Right atrium auricular region (tissue), 2 donors: ENCODE data around the gene CLECL1. TPM values are rescaled to one million over a fixed set of nuclear protein-coding genes. Genes with fewer than 3 reads are reported as not detected.

Experiments
- DNase-seq: peaks from one replicate; pipeline ENCODE4 v3.0.0-alpha.2; 2019; ENCODE audit warnings: low spot score
- H3K27ac ChIP-seq, 2 donors: fragments of 200-600 bp; sonication (generic); 1 replicate in 1 of 2; 2 replicates in 1 of 2; pipeline ENCODE4 v1.5.1; 2016 to 2019
- H3K27me3 ChIP-seq, 2 donors: fragments of 200-600 bp; sonication (generic); one replicate each; pipeline versions ENCODE4 v1.5.1 to v1.6.0; 2017 to 2019
- H3K36me3 ChIP-seq: fragments of 200-600 bp; sonication (generic); one replicate; pipeline ENCODE4 v1.5.1; 2016
- H3K4me1 ChIP-seq, 2 donors: fragments of 200-600 bp; sonication (generic); one replicate each; pipeline versions ENCODE4 v1.5.1 to v1.6.0; 2017 to 2019
- H3K4me3 ChIP-seq, 2 donors: fragments of 200-600 bp; sonication (generic); 1 replicate in 1 of 2; 2 replicates in 1 of 2; pipeline ENCODE4 v1.5.1; 2017 to 2019; ENCODE audit warnings: mild to moderate bottlenecking in 1 of 2, moderate library complexity in 1 of 2
- H3K9me3 ChIP-seq, 2 donors: fragments of 200-600 bp; sonication (generic); one replicate each; pipeline ENCODE4 v1.5.1; 2019
- CTCF ChIP-seq, 2 donors: fragments of 200-600 bp; sonication (generic); IDR thresholded peaks; one replicate each; pipeline ENCODE4 v1.5.1; 2019; ENCODE audit warnings: antibody characterized with exemption in 2 of 2
- total RNA-seq, 2 donors: library from RNA; depleted of rRNA; stranded (reverse); fragments of >200 nt; gene quantifications; one replicate each; pipeline ENCODE4 v1.1.0, GENCODE V29; 2016

Gene CLECL1
- not detected for total RNA-seq

GRCh38 chr12:9732921-9733461 is at the start of gene CLECL1:
TSS of gene CLECL1 (minus strand) at chr12:9733097.
- Histone ChIP-seq H3K36me3 (no peaks in the 10 kb centered on the region), H3K27me3 (no peaks in the 10 kb centered on the region), H3K9me3 (no peaks in the 10 kb centered on the region), H3K4me1 (no peaks in the 10 kb centered on the region), H3K27ac (no peak within 1 kb of the TSS), H3K4me3 (no peak within 1 kb of the TSS)
- no peak for TF ChIP-seq CTCF (IDR thresholded peaks at IDR 0.05)
- no peak for DNase-seq

- no peak for TF ChIP-seq CTCF (IDR thresholded peaks at IDR 0.05)
- no peak for DNase-seq
- no peaks in the 10 kb centered on the region for H3K36me3 ChIP-seq
Observed at GRCh38 chr12:9781360-9781759, 48.5 kb upstream of the CLECL1 start.

GRCh38 chr12:9779209-9779608 is 46.3 kb upstream of the CLECL1 start:
- H3K27ac ChIP-seq, result no peak overlapping the region
- no peak overlapping the region for H3K4me3 ChIP-seq
- no peaks in the 10 kb centered on the region for H3K4me1 ChIP-seq
- H3K9me3 ChIP-seq, result no peaks in the 10 kb centered on the region
- DNase-seq, result no peak
- TF ChIP-seq CTCF (IDR thresholded peaks at IDR 0.05), result no peak
- H3K36me3 ChIP-seq, result no peaks in the 10 kb centered on the region
- peaks cover 0 to 2% of the 10 kb centered on the region in 2 donors for H3K27me3 ChIP-seq

More at GRCh38 chr12:9781360-9781759, 48.5 kb upstream of the CLECL1 start:
- Histone ChIP-seq H3K27ac (no peak overlapping the region), H3K4me3 (no peak overlapping the region), H3K9me3 (no peaks in the 10 kb centered on the region), H3K27me3 (peaks cover 0 to 2% of the 10 kb centered on the region in 2 donors), H3K4me1 (no peaks in the 10 kb centered on the region)

GRCh38 chr12:9776781-9777180 is 43.9 kb upstream of the CLECL1 start:
- H3K4me1 ChIP-seq, result no peaks in the 10 kb centered on the region
- H3K4me3 ChIP-seq, result no peak overlapping the region
- DNase-seq, result no peak
- no peak for TF ChIP-seq CTCF (IDR thresholded peaks at IDR 0.05)
- H3K36me3 ChIP-seq, result no peaks in the 10 kb centered on the region
- peaks cover 0 to 2% of the 10 kb centered on the region in 2 donors for H3K27me3 ChIP-seq
- no peaks in the 10 kb centered on the region for H3K9me3 ChIP-seq
- H3K27ac ChIP-seq, result no peak overlapping the region

- Histone ChIP-seq H3K4me3 (no peak overlapping the region), H3K27me3 (no peaks in the 10 kb centered on the region), H3K4me1 (no peaks in the 10 kb centered on the region), H3K9me3 (no peaks in the 10 kb centered on the region), H3K36me3 (no peaks in the 10 kb centered on the region), H3K27ac (no peak overlapping the region)
- DNase-seq, result no peak
- no peak for TF ChIP-seq CTCF (IDR thresholded peaks at IDR 0.05)
Observed at GRCh38 chr12:9773216-9773877, 40.5 kb upstream of the CLECL1 start.

- no peak for TF ChIP-seq CTCF (IDR thresholded peaks at IDR 0.05)
Observed at GRCh38 chr12:9763025-9763424, 30.1 kb upstream of the CLECL1 start.

More at GRCh38 chr12:9763025-9763424, 30.1 kb upstream of the CLECL1 start:
- Histone ChIP-seq H3K27me3 (no peaks in the 10 kb centered on the region), H3K36me3 (no peaks in the 10 kb centered on the region), H3K27ac (no peak overlapping the region), H3K4me1 (no peaks in the 10 kb centered on the region), H3K9me3 (no peaks in the 10 kb centered on the region), H3K4me3 (no peak overlapping the region)
- no peak for DNase-seq
